Smooth muscle cell (in vitro differentiated cells): ENCODE results near the gene PLOD2. TPM values are rescaled to one million over a fixed set of nuclear protein-coding genes. Genes with fewer than 3 reads are reported as not detected.
A peak's percentile ranks its signal among the peaks of the same experiment; 100 is the strongest.

Source experiments
- DNase-seq: peaks from one replicate; lab custom pipeline; 2025; ENCODE audit not compliant: unreplicated experiment; lab: John Stamatoyannopoulos, UW
- H2AFZ ChIP-seq: fragments of 200-600 bp; sonication (generic); 2 replicates; pipeline ENCODE4 v1.6.0; 2016; ENCODE audit warnings: antibody characterized with exemption, low read depth, mild to moderate bottlenecking
- H3F3A ChIP-seq: fragments of 200-600 bp; sonication (generic); 2 replicates; pipeline ENCODE4 v1.6.0; 2017; ENCODE audit warnings: antibody characterized with exemption, low read depth
- H3K27ac ChIP-seq: fragments of 200-600 bp; sonication (generic); 2 replicates; pipeline ENCODE4 v1.5.1; 2016; ENCODE audit warnings: low read depth, mild to moderate bottlenecking
- H3K27me3 ChIP-seq: fragments of 200-600 bp; sonication (generic); 2 replicates; pipeline ENCODE4 v1.6.1; 2016; ENCODE audit warnings: low read depth, mild to moderate bottlenecking
- H3K36me3 ChIP-seq: fragments of 200-600 bp; sonication (generic); 2 replicates; pipeline ENCODE4 v1.5.1; 2016; ENCODE audit warnings: low read depth
- H3K4me1 ChIP-seq: fragments of 200-600 bp; sonication (generic); 2 replicates; pipeline ENCODE4 v1.5.1; 2016; ENCODE audit warnings: low read depth
- H3K4me2 ChIP-seq: fragments of 200-600 bp; sonication (generic); 2 replicates; pipeline ENCODE4 v1.6.0; 2016; ENCODE audit warnings: mild to moderate bottlenecking
- H3K4me3 ChIP-seq: fragments of 200-600 bp; sonication (generic); 2 replicates; pipeline ENCODE4 v1.5.1; 2016; ENCODE audit warnings: mild to moderate bottlenecking
- H3K79me2 ChIP-seq: fragments of 200-600 bp; sonication (generic); 2 replicates; pipeline ENCODE4 v1.6.0; 2016; ENCODE audit warnings: low read depth, mild to moderate bottlenecking
- H3K9ac ChIP-seq: fragments of 200-600 bp; sonication (generic); 2 replicates; pipeline ENCODE4 v1.6.0; 2016; ENCODE audit warnings: low read depth
- H3K9me3 ChIP-seq: fragments of 200-600 bp; sonication (generic); replicated peaks from 2 replicates; pipeline ENCODE4 v1.5.1; 2016; ENCODE audit warnings: low read depth
- H4K20me1 ChIP-seq: fragments of 200-600 bp; sonication (generic); 2 replicates; pipeline ENCODE4 v1.6.0; 2016; ENCODE audit warnings: low read depth
- WGBS: methylation state at CpG from one replicate; pipeline ENCODE4 v1.1.7; 2016; ENCODE audit warnings: low lambda C conversion rate; 5-methylcytosine and 5-hydroxymethylcytosine counted together
- polyA plus RNA-seq: library from polyadenylated mRNA; unstranded; fragments of >200 nt; fragmentation: Nextera tagmentation; extraction: Ambion mirVana; gene quantifications from 2 replicates; pipeline ENCODE4 v1.2.1, GENCODE V29; 2016
- total RNA-seq: library from RNA; depleted of rRNA; stranded (reverse); fragments of >200 nt; gene quantifications from 2 replicates; pipeline ENCODE4 v1.2.3, GENCODE V29; 2014
- TF ChIP-seq, protein P1 (sequence below): fragments of 200-600 bp; sonication (generic); IDR thresholded peaks from 2 replicates; pipeline ENCODE4 v1.5.1; 2017; ENCODE audit warnings: borderline replicate concordance, mild to moderate bottlenecking, antibody characterized with exemption; ENCODE audit not compliant: insufficient read depth, poor library complexity, severe bottlenecking

The PLOD2 gene
- total and polyA plus RNA-seq, 2 experiments from 2014 or later = 372 to 658 TPM

DNA sequence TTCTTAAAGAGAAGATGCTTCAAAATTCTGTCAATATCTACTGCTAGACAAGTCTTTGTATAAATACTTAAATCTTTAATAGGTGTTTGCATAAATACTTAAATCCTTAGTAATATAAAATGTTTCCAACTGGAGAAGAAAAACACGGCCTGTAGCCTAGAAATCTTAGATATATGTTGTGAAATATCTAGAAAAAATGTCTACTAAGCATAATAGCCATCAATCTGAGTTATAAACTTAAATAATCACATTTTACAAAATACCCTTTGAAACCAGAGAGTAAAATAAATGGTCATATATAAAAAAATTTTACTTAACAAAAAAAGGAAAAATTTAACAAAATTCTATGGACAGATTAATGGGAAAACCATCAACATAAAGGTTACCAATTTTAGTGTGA lies 73.9 kb downstream of the PLOD2 start:
- Histone ChIP-seq H3K27me3 (no peaks in the 10 kb centered on the region), H4K20me1 (peaks cover 26% of the 10 kb centered on the region)
- WGBS = 81% methylated on average over 1 of the region's 1 CpG

DNA sequence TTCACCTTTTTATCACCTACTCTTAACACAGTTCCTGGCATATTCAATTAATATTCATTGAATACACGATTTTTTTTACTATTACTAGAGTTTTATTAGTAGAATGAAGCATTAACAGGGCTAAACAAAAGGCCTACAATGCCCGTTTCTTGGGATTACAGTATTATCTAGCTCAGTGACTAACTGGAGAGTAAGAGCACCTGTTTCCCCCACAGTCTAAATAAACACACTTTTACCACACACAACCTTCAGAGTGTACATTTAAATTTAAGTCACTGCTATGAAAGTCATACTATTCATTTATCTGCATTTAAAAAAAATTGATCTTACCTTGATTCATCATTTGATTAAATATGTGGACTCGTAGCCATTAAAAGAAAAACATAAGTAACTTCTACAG lies 74.8 kb downstream of the PLOD2 start:
- no peak overlapping the region for H3K27ac ChIP-seq
- peaks cover 22% of the 10 kb centered on the region for H3K36me3 ChIP-seq
- no peak overlapping the region for H3K4me3 ChIP-seq
- peaks cover 66% of the 10 kb centered on the region for H3K79me2 ChIP-seq
- WGBS = 62% methylated on average over 3 of the region's 3 CpGs
- H4K20me1 ChIP-seq = peaks cover 18% of the 10 kb centered on the region
- no peak overlapping the region for H3K4me2 ChIP-seq
- peaks cover 5% of the 10 kb centered on the region for H3F3A ChIP-seq
- TF ChIP-seq, protein P1, sequence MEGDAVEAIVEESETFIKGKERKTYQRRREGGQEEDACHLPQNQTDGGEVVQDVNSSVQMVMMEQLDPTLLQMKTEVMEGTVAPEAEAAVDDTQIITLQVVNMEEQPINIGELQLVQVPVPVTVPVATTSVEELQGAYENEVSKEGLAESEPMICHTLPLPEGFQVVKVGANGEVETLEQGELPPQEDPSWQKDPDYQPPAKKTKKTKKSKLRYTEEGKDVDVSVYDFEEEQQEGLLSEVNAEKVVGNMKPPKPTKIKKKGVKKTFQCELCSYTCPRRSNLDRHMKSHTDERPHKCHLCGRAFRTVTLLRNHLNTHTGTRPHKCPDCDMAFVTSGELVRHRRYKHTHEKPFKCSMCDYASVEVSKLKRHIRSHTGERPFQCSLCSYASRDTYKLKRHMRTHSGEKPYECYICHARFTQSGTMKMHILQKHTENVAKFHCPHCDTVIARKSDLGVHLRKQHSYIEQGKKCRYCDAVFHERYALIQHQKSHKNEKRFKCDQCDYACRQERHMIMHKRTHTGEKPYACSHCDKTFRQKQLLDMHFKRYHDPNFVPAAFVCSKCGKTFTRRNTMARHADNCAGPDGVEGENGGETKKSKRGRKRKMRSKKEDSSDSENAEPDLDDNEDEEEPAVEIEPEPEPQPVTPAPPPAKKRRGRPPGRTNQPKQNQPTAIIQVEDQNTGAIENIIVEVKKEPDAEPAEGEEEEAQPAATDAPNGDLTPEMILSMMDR = no peak
- no peak for DNase-seq
- no peaks in the 10 kb centered on the region for H3K27me3 ChIP-seq
- no peak overlapping the region for H3K9ac ChIP-seq
- no peak overlapping the region for H2AFZ ChIP-seq
- no peaks in the 10 kb centered on the region for H3K4me1 ChIP-seq
- no peaks in the 10 kb centered on the region for H3K9me3 ChIP-seq

More for the DNA sequence above, 73.9 kb downstream of the PLOD2 start:
- peaks cover 22% of the 10 kb centered on the region for H3K36me3 ChIP-seq
- peak overlapping the region; percentile 5 for H3K27ac ChIP-seq
- peaks cover 66% of the 10 kb centered on the region for H3K79me2 ChIP-seq
- TF ChIP-seq, protein P1 = no peak
- no peaks in the 10 kb centered on the region for H3K4me1 ChIP-seq
- H2AFZ ChIP-seq = no peak overlapping the region
- H3K4me2 ChIP-seq = no peak overlapping the region
- H3K9ac ChIP-seq = no peak overlapping the region
- DNase-seq = no peak
- H3K4me3 ChIP-seq = no peak overlapping the region
- no peaks in the 10 kb centered on the region for H3K9me3 ChIP-seq
- H3F3A ChIP-seq = peaks cover 5% of the 10 kb centered on the region

DNA sequence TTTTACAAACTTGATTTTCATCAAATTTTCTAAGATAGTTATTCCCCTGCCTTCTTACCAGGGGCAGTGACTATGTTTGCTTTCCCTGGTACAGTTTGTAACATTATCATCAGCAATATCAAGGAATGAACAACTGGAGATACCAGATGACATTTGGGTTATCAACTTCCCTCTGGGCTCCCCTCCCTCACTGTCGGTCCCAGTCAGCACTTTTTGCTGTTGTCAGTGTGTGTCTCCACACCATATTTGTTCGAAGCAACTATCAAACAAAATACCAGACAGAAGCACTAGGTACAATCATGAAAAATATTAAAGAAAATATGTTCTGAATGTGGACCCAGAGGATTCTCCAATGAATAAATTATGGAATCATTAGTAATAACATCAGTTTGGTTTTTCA lies 75.3 kb downstream of the PLOD2 start:
- WGBS = 93% methylated on average over 2 of the region's 2 CpGs
- no peak overlapping the region for H3K9ac ChIP-seq

DNA sequence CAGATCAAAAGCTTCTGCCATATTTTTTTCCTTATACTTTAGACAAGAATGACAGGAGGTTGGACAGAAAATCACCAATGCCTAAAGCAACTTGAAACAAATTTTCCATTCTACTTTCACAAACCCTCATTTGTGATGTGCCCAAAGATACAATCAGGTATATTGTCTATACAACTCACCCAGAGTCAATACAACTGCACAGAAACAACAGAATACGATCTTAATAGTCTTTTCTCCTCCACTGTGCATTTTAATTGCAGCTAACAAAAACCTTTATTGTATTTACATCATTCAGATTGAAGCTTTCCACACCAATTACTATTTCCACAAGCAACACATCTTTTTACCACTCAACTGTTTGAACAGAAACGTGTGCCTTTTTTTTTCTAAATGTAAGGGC lies 80.4 kb downstream of the PLOD2 start:
- Histone ChIP-seq H3K36me3 (peaks cover 13% of the 10 kb centered on the region), H3K27ac (peak overlapping the region; percentile 47), H3K4me3 (no peak overlapping the region), H3K27me3 (no peaks in the 10 kb centered on the region), H3K9ac (no peak overlapping the region), H3K4me1 (no peaks in the 10 kb centered on the region), H3F3A (peaks cover 20% of the 10 kb centered on the region), H4K20me1 (peaks cover 28% of the 10 kb centered on the region), H3K79me2 (peaks cover 52% of the 10 kb centered on the region), H3K4me2 (no peak overlapping the region), H3K9me3 (no peaks in the 10 kb centered on the region), H2AFZ (no peak overlapping the region)
- 95% methylated on average over 2 of the region's 2 CpGs for WGBS
- TF ChIP-seq, protein P1 = no peak
- no peak for DNase-seq

More for the DNA sequence above, 75.3 kb downstream of the PLOD2 start:
- H3K4me2 ChIP-seq = no peak overlapping the region
- H3K36me3 ChIP-seq = peaks cover 22% of the 10 kb centered on the region
- no peaks in the 10 kb centered on the region for H3K4me1 ChIP-seq
- H3F3A ChIP-seq = peaks cover 5% of the 10 kb centered on the region
- DNase-seq = no peak
- no peak overlapping the region for H3K27ac ChIP-seq
- no peaks in the 10 kb centered on the region for H3K27me3 ChIP-seq
- H2AFZ ChIP-seq = no peak overlapping the region
- TF ChIP-seq, protein P1 = no peak
- no peak overlapping the region for H3K4me3 ChIP-seq
- H4K20me1 ChIP-seq = peaks cover 16% of the 10 kb centered on the region
- peaks cover 65% of the 10 kb centered on the region for H3K79me2 ChIP-seq
- no peaks in the 10 kb centered on the region for H3K9me3 ChIP-seq
